Subcutaneous abdominal adipose tissue (tissue), 5 donors: ENCODE measurements around the gene POMGNT1.

Experiments used
- H3K27ac ChIP-seq: one replicate; pipeline ENCODE4 v1.7.0; 2013; ENCODE audit warnings: low read depth, mild to moderate bottlenecking, inconsistent platforms, low read length, moderate library complexity
- H3K27me3 ChIP-seq, 5 donors: one replicate each; pipeline ENCODE4 v1.7.0; 2013; ENCODE audit warnings: low read length in 5 of 5, inconsistent platforms in 1 of 5; ENCODE audit not compliant: control insufficient read depth in 5 of 5, insufficient read depth in 4 of 5
- H3K36me3 ChIP-seq, 5 donors: one replicate each; pipeline ENCODE4 v1.7.0; 2013; ENCODE audit warnings: low read length in 5 of 5; ENCODE audit not compliant: control insufficient read depth in 5 of 5, insufficient read depth in 5 of 5
- H3K4me1 ChIP-seq, 5 donors: one replicate each; pipeline ENCODE4 v1.7.0; 2013; ENCODE audit warnings: low read length in 5 of 5, mild to moderate bottlenecking in 3 of 5, moderate library complexity in 1 of 5; ENCODE audit not compliant: control insufficient read depth in 5 of 5, insufficient read depth in 5 of 5
- H3K4me3 ChIP-seq, 5 donors: one replicate each; pipeline ENCODE4 v1.7.0; 2013; ENCODE audit warnings: low read length in 5 of 5, low read depth in 1 of 5
- H3K9ac ChIP-seq, 5 donors: one replicate each; pipeline ENCODE4 v1.7.0; 2013; ENCODE audit warnings: low read length in 5 of 5, mild to moderate bottlenecking in 4 of 5, moderate library complexity in 3 of 5
- H3K9me3 ChIP-seq, 5 donors: one replicate each; pipeline ENCODE4 v1.7.0; 2013; ENCODE audit warnings: low read length in 5 of 5; ENCODE audit not compliant: control insufficient read depth in 5 of 5
- donor health status: healthy.
- donor health status: healthy.
- donor health status: healthy.
- donor health status: healthy.
- donor health status: healthy.

Gene POMGNT1

DNA sequence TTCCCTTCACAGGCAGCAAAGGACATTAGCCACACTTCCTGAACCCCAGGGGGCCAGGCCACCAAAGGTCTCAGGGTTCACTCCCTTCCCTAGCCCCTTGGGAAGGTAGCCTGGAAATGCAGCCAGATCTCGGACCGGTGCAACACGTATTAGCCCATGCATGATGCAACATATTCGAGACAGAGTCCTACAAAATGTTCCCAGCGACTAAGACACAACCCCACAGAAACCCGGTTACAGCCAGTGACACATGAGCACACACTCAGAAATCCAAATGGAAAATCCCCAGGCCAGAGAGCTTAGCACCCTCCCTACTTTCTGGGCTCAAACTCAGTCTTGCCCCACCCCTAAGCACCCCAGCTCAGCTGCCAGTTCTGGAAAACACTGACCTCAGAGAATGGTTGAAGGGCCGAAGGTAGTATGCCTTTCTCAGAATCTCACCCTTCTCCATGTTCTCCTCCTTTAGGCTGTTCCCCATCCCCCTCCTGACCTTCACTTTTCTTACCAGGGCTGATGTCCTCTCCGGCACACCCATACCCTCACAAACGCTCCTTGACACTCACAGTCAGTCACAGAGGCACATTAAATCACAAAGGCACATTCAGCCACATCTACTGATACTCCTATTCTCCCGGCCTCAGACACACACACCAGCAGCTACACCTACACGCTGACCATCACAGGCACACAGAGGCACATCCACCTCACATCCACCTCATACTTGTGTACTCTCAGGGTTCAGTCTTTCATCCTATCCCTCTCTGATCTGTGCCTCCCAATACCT, 23.6 kb downstream of the POMGNT1 start, which contains the start of gene TSPAN1:
Gene TSPAN1, plus strand, starts transcription at position 640 of the 784 bp plus-strand sequence. CDS start 6,021 bp downstream, outside the sequence.
- no peaks in the 10 kb centered on the region for H3K9me3 ChIP-seq
- peak within 1 kb of the TSS; percentile 47 for H3K27ac ChIP-seq
- H3K9ac ChIP-seq, result peak within 1 kb of the TSS in 2 of 5 donors; percentile 19 to 45
- H3K4me1 ChIP-seq, result peaks cover 10 to 61% (median 25%) of the 10 kb centered on the region in 5 donors
- peak within 1 kb of the TSS in 2 of 5 donors; percentile 3 to 13 for H3K4me3 ChIP-seq
- peaks cover 0 to 6% (median 0%) of the 10 kb centered on the region in 5 donors for H3K27me3 ChIP-seq
- no peaks in the 10 kb centered on the region for H3K36me3 ChIP-seq

- Histone ChIP-seq H3K9me3 (no peaks in the 10 kb centered on the region), H3K27me3 (peaks cover under 1 to 9% (median 2%) of the 10 kb centered on the region in 5 donors), H3K4me1 (peaks cover 10 to 65% (median 25%) of the 10 kb centered on the region in 5 donors), H3K27ac (no peak overlapping the region), H3K4me3 (no peak overlapping the region), H3K9ac (no peak overlapping the region), H3K36me3 (no peaks in the 10 kb centered on the region)
Measured at GRCh38 chr1:46173361-46173856, 24.8 kb downstream of the POMGNT1 start.

DNA sequence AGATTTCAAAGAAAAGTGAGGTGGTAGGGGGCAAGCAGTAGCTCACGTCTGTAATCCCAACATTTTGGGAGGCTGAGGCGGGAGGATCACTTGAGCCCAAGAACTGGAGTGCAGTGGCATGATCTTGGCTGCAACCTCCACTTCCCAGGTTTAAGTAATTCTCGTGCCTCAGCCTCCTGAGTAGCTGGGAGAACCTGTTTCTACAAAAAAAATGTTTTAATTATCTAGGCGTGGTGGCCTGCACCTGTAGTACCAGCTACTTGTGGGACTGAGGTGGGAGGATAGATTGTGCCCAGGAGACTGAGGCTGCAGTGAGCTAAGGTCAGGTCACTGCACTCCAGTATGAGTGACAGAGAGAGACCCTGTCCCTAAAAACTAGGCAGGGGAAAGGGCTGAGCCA, 25.9 kb downstream of the POMGNT1 start:
- peaks cover 10 to 76% (median 29%) of the 10 kb centered on the region in 5 donors for H3K4me1 ChIP-seq
- no peak overlapping the region for H3K4me3 ChIP-seq
- H3K9ac ChIP-seq, result no peak overlapping the region
- peak overlapping the region; percentile 63 for H3K27ac ChIP-seq
- no peaks in the 10 kb centered on the region for H3K9me3 ChIP-seq
- H3K27me3 ChIP-seq, result peaks cover 6 to 15% (median 8%) of the 10 kb centered on the region in 5 donors
- no peaks in the 10 kb centered on the region for H3K36me3 ChIP-seq

GRCh38 chr1:46171871-46172270, 26.4 kb downstream of the POMGNT1 start:
- no peak overlapping the region for H3K4me3 ChIP-seq
- H3K36me3 ChIP-seq, result no peaks in the 10 kb centered on the region
- peaks cover 10 to 19% (median 12%) of the 10 kb centered on the region in 5 donors for H3K27me3 ChIP-seq
- H3K9me3 ChIP-seq, result no peaks in the 10 kb centered on the region
- H3K27ac ChIP-seq, result peak overlapping the region; percentile 63
- peaks cover 14 to 80% (median 34%) of the 10 kb centered on the region in 5 donors for H3K4me1 ChIP-seq
- no peak overlapping the region for H3K9ac ChIP-seq

GRCh38 chr1:46171351-46171750, 26.9 kb downstream of the POMGNT1 start:
- H3K9ac ChIP-seq, result no peak overlapping the region
- peak overlapping the region; percentile 63 for H3K27ac ChIP-seq
- H3K4me3 ChIP-seq, result no peak overlapping the region

DNA sequence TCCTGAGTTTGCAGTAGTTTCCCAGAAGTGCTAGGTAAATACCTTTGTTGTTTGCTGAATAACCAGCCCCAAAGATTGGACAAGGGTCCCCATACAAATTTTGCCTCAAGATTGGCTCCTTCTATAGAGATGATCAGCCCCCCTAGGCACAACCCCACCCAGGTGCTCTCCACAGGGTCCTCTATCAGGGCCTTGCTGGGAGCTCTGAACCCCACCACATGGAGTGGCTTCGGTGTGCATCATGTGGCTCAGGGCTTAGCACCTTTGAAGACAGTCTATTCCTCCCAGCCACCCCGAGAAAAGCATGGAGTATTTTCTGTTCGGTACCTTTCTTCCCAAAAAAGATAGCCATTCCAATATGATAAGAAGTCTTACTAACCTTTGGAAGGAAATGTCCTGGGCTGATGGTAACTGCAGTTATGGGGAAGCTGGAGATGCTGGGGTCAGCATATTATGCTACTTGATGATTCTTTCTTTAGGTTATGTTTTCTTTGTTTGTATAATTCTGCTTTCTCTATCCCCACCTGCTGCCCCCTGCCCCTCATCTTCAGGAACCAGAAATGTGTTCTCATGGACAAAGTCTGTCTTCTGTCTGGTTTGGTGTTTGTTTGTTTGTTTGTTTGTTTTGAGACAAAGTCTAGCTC, 28.3 kb downstream of the POMGNT1 start:
- H3K4me3 ChIP-seq, result no peak overlapping the region
- no peaks in the 10 kb centered on the region for H3K36me3 ChIP-seq
- H3K9me3 ChIP-seq, result no peaks in the 10 kb centered on the region
- H3K9ac ChIP-seq, result no peak overlapping the region
- H3K27me3 ChIP-seq, result peaks cover 15 to 19% (median 17%) of the 10 kb centered on the region in 5 donors
- H3K4me1 ChIP-seq, result peaks cover 18 to 85% (median 33%) of the 10 kb centered on the region in 5 donors
- peak overlapping the region; percentile 63 for H3K27ac ChIP-seq

More at GRCh38 chr1:46171351-46171750, 26.9 kb downstream of the POMGNT1 start:
- Histone ChIP-seq H3K4me1 (peaks cover 18 to 86% (median 36%) of the 10 kb centered on the region in 5 donors), H3K27me3 (peaks cover 15 to 19% (median 16%) of the 10 kb centered on the region in 5 donors), H3K9me3 (no peaks in the 10 kb centered on the region), H3K36me3 (no peaks in the 10 kb centered on the region)

- no peak overlapping the region for H3K4me3 ChIP-seq
- H3K36me3 ChIP-seq, result no peaks in the 10 kb centered on the region
- H3K27ac ChIP-seq, result peak overlapping the region; percentile 14
- no peaks in the 10 kb centered on the region for H3K9me3 ChIP-seq
- H3K27me3 ChIP-seq, result peaks cover 15 to 23% (median 17%) of the 10 kb centered on the region in 5 donors
- H3K4me1 ChIP-seq, result peaks cover 6 to 71% (median 19%) of the 10 kb centered on the region in 5 donors
- H3K9ac ChIP-seq, result no peak overlapping the region
Measured at GRCh38 chr1:46168477-46168876, 29.8 kb downstream of the POMGNT1 start.

DNA sequence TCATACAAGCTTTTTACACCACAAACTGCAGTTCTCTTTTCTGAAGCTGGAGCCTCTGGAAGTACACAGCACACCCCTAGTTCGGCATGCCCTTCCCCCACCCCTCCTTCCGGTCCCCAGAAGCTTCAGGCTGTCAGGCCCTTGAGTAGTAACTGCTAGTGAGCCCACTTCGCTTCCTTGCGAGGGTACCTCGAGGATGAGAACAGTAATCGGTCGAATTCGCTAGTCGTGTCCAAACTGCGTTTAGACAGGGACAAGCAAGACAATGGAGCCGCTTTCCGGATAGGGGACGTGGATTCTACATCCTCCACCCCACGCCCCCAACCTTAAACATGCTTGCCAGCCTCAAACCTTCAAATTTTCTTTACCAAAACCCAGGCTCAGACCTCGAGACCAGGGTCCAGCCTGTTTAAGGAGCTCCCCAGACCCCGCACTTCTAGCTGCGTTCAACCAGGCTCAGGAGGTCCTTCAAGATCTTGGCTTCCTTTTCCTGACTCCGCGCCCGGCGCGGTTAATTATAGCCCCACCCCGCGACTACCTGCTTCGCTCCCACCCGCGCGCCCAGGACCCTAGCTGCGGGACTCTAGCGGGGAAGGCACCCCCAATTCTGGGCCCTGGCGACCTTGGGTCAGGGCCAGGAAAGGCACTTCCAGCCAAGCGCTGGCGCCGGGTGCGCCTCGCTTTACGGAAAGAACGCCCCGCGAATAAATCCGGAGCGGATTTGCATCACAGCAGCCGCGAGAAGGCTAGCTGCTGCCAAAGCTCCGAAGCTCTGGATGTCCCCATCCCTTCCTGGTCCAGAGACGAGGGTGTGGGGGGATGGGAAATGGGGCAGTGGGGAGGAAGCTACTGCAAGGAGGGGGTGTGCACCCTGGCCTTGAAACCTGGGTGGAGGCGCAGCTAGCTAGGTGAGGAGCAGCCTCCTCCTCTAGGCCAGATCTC, 31.4 kb downstream of the POMGNT1 start:
- Histone ChIP-seq H3K4me3 (peak overlapping the region; percentile 41 to 65 (median 48)), H3K9ac (peak overlapping the region in 3 of 5 donors; percentile 52 to 70 (median 60)), H3K27ac (peak overlapping the region; percentile 87), H3K4me1 (peaks cover 3 to 55% (median 12%) of the 10 kb centered on the region in 5 donors), H3K27me3 (peaks cover 15 to 21% (median 17%) of the 10 kb centered on the region in 5 donors), H3K36me3 (no peaks in the 10 kb centered on the region), H3K9me3 (no peaks in the 10 kb centered on the region)

GRCh38 chr1:46160212-46160611, 38.0 kb downstream of the POMGNT1 start:
- no peak overlapping the region for H3K27ac ChIP-seq
- H3K36me3 ChIP-seq, result no peaks in the 10 kb centered on the region
- H3K4me3 ChIP-seq, result no peak overlapping the region
- H3K9ac ChIP-seq, result no peak overlapping the region
- peaks cover 0 to 6% (median 0%) of the 10 kb centered on the region in 5 donors for H3K27me3 ChIP-seq
- H3K9me3 ChIP-seq, result no peaks in the 10 kb centered on the region
- peaks cover 0 to 2% (median 0%) of the 10 kb centered on the region in 5 donors for H3K4me1 ChIP-seq
